ENCODE measurements around the gene RBMS3.

- TF ChIP-seq CTCF (conservative IDR thresholded peaks at IDR 0.05; ENCODE audit: low read length) = no peak
- no peak for TF ChIP-seq EZH2phosphoT487 (IDR thresholded peaks at IDR 0.05; ENCODE audit: borderline replicate concordance, low read depth, low read length)
These were observed 182.4 kb downstream of the RBMS3 start for GRCh38 chr3:29463304-29463703.

Measured in OCI-LY7 (cell line).